ENCODE measurements around the gene PHF20.
A peak's percentile ranks its signal among the peaks of the same experiment; 100 is the strongest.
"Not testable (repeated sequence)": the region's sequence is repeated elsewhere in the genome, so short reads cannot be mapped to it uniquely, and the experiment has no call there.

PHF20 gene

DNA sequence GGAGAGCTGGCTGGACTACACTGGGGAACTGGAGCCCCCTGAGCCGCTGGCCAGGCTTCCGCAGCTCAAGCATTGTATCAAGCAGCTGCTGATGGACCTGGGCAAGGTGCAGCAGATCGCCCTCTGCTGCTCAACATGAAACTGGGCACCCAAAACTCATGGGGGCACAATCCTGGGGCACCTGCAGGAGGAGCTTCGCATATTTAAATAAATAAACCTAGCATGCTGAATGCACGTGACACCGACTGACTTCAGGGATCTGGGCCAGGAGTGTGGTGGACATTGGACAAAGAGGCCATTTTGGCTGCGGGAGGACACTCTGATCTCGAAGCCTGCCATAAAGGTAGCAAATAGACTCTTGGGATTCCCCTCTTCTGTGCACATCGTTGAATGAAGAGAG, 175.7 kb downstream of the PHF20 start:
- H3K79me2 ChIP-seq (ENCODE audit: low read length) = peaks cover 8% of the 10 kb centered on the region
- no peaks in the 10 kb centered on the region for H3K36me3 ChIP-seq (replicated peaks; ENCODE audit: insufficient read depth, low read length)

DNA sequence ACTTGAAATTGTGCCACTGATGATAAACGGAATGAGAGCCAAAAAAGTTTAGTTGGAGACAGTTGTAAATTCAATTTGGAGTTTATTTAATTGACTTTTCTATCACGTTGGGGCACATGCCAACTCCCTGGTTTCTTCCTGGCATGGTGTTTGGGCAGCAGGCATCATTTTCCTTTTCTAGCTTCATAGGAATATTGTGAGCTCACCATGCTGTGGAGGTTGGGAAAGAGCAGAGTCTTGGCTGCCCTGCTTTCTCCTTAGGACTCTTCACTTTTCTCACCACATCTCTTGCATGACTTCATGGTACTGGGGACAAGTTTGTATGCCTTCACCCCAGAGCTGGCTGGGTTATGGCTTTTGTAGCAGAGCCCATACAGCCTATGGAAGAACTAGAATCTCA, 176.1 kb downstream of the PHF20 start:
- Histone ChIP-seq H3F3A (ENCODE audit: insufficient read depth, low read length) (peaks cover 25% of the 10 kb centered on the region), H3K9me2 (replicated peaks; ENCODE audit: insufficient read depth, low read length) (no peaks in the 10 kb centered on the region), H3K4me3 (ENCODE audit: low read length) (no peak overlapping the region), H3K4me2 (ENCODE audit: low read depth, low read length) (peak overlapping the region; percentile 4; the same call in 1 of the 2 replicates), H3K36me3 (replicated peaks; ENCODE audit: insufficient read depth, low read length) (no peaks in the 10 kb centered on the region), H3K27ac (ENCODE audit: low read length) (peak overlapping the region; percentile 1; the same call in 1 of the 2 replicates), H3K4me1 (ENCODE audit: low read length) (peaks cover 28% of the 10 kb centered on the region), H4K20me1 (ENCODE audit: insufficient read depth, low read length) (no peaks in the 10 kb centered on the region), H3K27me3 (replicated peaks; ENCODE audit: insufficient read depth, low read length) (no peaks in the 10 kb centered on the region), H3K9me3 (replicated peaks; ENCODE audit: insufficient read depth, low read length) (no peaks in the 10 kb centered on the region), H3K9ac (ENCODE audit: low read length) (no peak overlapping the region), H2AFZ (ENCODE audit: low read length) (no peak overlapping the region), H3K79me2 (ENCODE audit: low read length) (peaks cover 13% of the 10 kb centered on the region)
- TF ChIP-seq EZH2 (optimal IDR thresholded peaks at IDR 0.05; ENCODE audit: low read depth, low read length) (no peak), EZH2phosphoT487 (IDR thresholded peaks at IDR 0.05; ENCODE audit: low read length) (no peak)
- TF ChIP-seq, protein P1, sequence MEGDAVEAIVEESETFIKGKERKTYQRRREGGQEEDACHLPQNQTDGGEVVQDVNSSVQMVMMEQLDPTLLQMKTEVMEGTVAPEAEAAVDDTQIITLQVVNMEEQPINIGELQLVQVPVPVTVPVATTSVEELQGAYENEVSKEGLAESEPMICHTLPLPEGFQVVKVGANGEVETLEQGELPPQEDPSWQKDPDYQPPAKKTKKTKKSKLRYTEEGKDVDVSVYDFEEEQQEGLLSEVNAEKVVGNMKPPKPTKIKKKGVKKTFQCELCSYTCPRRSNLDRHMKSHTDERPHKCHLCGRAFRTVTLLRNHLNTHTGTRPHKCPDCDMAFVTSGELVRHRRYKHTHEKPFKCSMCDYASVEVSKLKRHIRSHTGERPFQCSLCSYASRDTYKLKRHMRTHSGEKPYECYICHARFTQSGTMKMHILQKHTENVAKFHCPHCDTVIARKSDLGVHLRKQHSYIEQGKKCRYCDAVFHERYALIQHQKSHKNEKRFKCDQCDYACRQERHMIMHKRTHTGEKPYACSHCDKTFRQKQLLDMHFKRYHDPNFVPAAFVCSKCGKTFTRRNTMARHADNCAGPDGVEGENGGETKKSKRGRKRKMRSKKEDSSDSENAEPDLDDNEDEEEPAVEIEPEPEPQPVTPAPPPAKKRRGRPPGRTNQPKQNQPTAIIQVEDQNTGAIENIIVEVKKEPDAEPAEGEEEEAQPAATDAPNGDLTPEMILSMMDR (IDR thresholded peaks at IDR 0.05; ENCODE audit: low read length) = no peak
- no peak for DNase-seq

More for the DNA sequence above, 175.7 kb downstream of the PHF20 start:
- no peaks in the 10 kb centered on the region for H3K27me3 ChIP-seq (replicated peaks; ENCODE audit: insufficient read depth, low read length)
- H3K9ac ChIP-seq (ENCODE audit: low read length) = no peak overlapping the region
- peaks cover 24% of the 10 kb centered on the region for H3K4me1 ChIP-seq (ENCODE audit: low read length)
- no peaks in the 10 kb centered on the region for H3K9me3 ChIP-seq (replicated peaks; ENCODE audit: insufficient read depth, low read length)
- no peak overlapping the region for H2AFZ ChIP-seq (ENCODE audit: low read length)
- peaks cover 21% of the 10 kb centered on the region for H3F3A ChIP-seq (ENCODE audit: insufficient read depth, low read length)
- no peak overlapping the region for H3K4me3 ChIP-seq (ENCODE audit: low read length)
- peak; percentile 22 for DNase-seq
- H4K20me1 ChIP-seq (ENCODE audit: insufficient read depth, low read length) = no peaks in the 10 kb centered on the region
- no peak for TF ChIP-seq EZH2phosphoT487 (IDR thresholded peaks at IDR 0.05; ENCODE audit: low read length)
- TF ChIP-seq, protein P1 (IDR thresholded peaks at IDR 0.05; ENCODE audit: low read length) = peak; percentile 58
- H3K4me2 ChIP-seq (ENCODE audit: low read depth, low read length) = 0 out of 2 replicates have a peak overlapping the region, but pooled peaks have one; percentile 4
- no peaks in the 10 kb centered on the region for H3K9me2 ChIP-seq (replicated peaks; ENCODE audit: insufficient read depth, low read length)
- peak overlapping the region; percentile 1; the same call in 1 of the 2 replicates for H3K27ac ChIP-seq (ENCODE audit: low read length)

DNA sequence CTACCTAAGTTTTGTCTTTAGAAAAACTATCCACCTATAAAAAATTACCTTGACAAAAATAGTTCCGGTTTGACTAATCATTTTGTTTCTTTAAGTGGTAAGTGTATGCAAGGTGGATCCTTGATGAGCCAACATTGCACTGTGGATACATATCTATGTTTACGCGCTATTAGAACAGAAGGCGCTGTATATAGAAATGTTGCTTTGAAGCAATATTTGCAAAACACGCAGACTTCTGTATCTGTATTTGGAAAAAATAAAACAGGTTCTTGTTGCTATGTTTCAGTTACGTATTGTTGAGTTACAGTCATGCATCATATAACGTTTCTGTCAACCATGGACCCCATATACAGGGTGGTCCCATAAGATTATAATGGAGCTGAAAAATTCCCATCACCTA, 178.3 kb downstream of the PHF20 start:
- Histone ChIP-seq H3K4me3 (ENCODE audit: low read length) (no peak overlapping the region), H3K27ac (ENCODE audit: low read length) (no peak overlapping the region), H2AFZ (ENCODE audit: low read length) (no peak overlapping the region), H3K27me3 (replicated peaks; ENCODE audit: insufficient read depth, low read length) (no peaks in the 10 kb centered on the region), H3F3A (ENCODE audit: insufficient read depth, low read length) (peaks cover 43% of the 10 kb centered on the region), H3K36me3 (replicated peaks; ENCODE audit: insufficient read depth, low read length) (no peaks in the 10 kb centered on the region), H3K4me2 (ENCODE audit: low read depth, low read length) (no peak overlapping the region), H3K9me3 (replicated peaks; ENCODE audit: insufficient read depth, low read length) (no peaks in the 10 kb centered on the region), H3K4me1 (ENCODE audit: low read length) (peaks cover 29% of the 10 kb centered on the region), H3K9ac (ENCODE audit: low read length) (no peak overlapping the region), H3K9me2 (replicated peaks; ENCODE audit: insufficient read depth, low read length) (no peaks in the 10 kb centered on the region), H3K79me2 (ENCODE audit: low read length) (peaks cover 20% of the 10 kb centered on the region), H4K20me1 (ENCODE audit: insufficient read depth, low read length) (no peaks in the 10 kb centered on the region)
- TF ChIP-seq EZH2phosphoT487 (IDR thresholded peaks at IDR 0.05; ENCODE audit: low read length) (no peak), EZH2 (optimal IDR thresholded peaks at IDR 0.05; ENCODE audit: low read depth, low read length) (no peak)
- TF ChIP-seq, protein P1 (IDR thresholded peaks at IDR 0.05; ENCODE audit: low read length) = no peak
- no peak for DNase-seq

DNA sequence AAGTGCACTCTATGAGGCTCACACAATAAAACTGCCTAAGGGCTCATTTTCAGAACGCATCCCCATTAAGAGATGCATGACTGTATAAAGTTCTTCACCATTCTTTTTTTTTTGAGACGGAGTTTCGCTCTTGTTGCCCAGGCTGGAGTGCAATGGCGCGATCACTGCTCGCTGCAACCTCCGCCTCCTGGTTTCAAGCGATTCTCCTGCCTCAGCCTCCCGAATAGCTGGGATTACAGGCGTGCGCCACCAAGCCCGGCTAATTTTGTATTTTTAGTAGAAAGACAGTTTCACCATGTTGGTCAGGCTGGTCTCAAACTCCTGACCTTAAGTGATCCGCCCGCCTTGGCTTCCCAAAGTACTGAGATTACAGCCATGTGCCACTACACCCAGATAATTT, 180.3 kb downstream of the PHF20 start:
- H3K27me3 ChIP-seq (replicated peaks; ENCODE audit: insufficient read depth, low read length); H4K20me1 ChIP-seq (ENCODE audit: insufficient read depth, low read length); H3K27ac ChIP-seq (ENCODE audit: low read length); H3K36me3 ChIP-seq (replicated peaks; ENCODE audit: insufficient read depth, low read length); H2AFZ ChIP-seq (ENCODE audit: low read length); H3K4me3 ChIP-seq (ENCODE audit: low read length); H3K9me3 ChIP-seq (replicated peaks; ENCODE audit: insufficient read depth, low read length); DNase-seq; H3K9me2 ChIP-seq (replicated peaks; ENCODE audit: insufficient read depth, low read length); H3K9ac ChIP-seq (ENCODE audit: low read length): not testable (repeated sequence)
- H3K79me2 ChIP-seq (ENCODE audit: low read length) = peaks cover 23% of the 10 kb centered on the region
- H3K4me1 ChIP-seq (ENCODE audit: low read length) = peaks cover 33% of the 10 kb centered on the region
- peaks cover 49% of the 10 kb centered on the region for H3F3A ChIP-seq (ENCODE audit: insufficient read depth, low read length)
- H3K4me2 ChIP-seq (ENCODE audit: low read depth, low read length) = peak overlapping the region; percentile 88; the same call in 1 of the 2 replicates
